ENCODE results near the gene CWC27. TPM values are rescaled to one million over a fixed set of nuclear protein-coding genes. Genes with fewer than 3 reads are reported as not detected.

The CWC27 gene
- total and polyA plus RNA-seq, 2 donors from 2014 or later, result 16.5 to 17.3 TPM

DNA sequence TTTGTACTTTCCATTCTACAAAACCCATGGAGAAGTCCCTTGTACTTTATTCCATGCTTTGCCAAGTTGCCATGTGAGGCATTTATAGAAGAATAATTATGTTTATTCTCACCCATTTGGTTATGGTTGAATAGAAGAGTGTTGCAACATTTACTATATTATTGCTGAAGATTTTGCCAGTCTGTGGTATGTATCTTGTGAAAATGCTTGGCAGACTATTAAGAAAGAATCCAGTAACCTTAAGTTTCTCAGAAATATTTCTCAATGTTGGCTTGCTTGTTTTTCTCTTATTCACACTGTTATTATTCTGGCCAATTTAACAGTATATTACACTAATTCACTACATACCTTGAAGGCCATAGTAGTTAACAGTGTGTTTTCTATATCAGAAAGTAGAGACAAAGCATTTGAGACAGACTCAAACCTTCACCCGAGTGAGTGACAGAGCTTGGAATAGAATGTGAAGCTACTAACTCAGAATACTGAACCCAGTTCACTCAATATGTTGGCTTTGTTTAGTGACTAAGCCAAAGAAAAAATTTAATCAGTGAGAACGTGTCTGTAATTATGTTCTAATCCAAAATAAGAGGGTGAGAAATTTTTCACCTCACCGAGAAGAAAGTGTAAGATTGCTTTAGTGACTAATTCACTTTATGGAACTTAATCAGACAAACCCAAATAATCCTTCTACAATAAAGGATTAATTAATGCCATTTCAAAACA is 184.4 kb downstream of the CWC27 start:
- Histone ChIP-seq H3K9me3 (ENCODE audit: control insufficient read depth in 2 of 3, insufficient read depth in 1 of 3, low read length in 3 of 3) (no peaks in the 10 kb centered on the region), H3K27ac (ENCODE audit: low read depth in 2 of 2, low read length in 2 of 2) (no peak overlapping the region), H3K4me1 (ENCODE audit: control insufficient read depth in 2 of 3, insufficient read depth in 2 of 3, low read depth in 1 of 3, low read length in 3 of 3) (no peaks in the 10 kb centered on the region), H3K27me3 (ENCODE audit: control insufficient read depth, insufficient read depth, low read length) (no peaks in the 10 kb centered on the region), H3K4me3 (ENCODE audit: low read length in 3 of 3) (no peak overlapping the region), H3K36me3 (ENCODE audit: control insufficient read depth in 2 of 3, insufficient read depth in 3 of 3, low read length in 3 of 3) (no peaks in the 10 kb centered on the region), H3K9ac (ENCODE audit: low read length in 3 of 3) (no peak overlapping the region)
- DNase-seq, result no peak
- intact Hi-C loops (cut with DNase I), result loop anchor here (10.0 kb wide), 1 partner anchor 532 kb away; the partner anchor contains the start of gene ADAMTS6
- no peak for TF ChIP-seq CTCF (IDR thresholded peaks at IDR 0.05; ENCODE audit: borderline replicate concordance, extremely low read depth, insufficient read depth)
- no peak for FAIRE-seq

DNA sequence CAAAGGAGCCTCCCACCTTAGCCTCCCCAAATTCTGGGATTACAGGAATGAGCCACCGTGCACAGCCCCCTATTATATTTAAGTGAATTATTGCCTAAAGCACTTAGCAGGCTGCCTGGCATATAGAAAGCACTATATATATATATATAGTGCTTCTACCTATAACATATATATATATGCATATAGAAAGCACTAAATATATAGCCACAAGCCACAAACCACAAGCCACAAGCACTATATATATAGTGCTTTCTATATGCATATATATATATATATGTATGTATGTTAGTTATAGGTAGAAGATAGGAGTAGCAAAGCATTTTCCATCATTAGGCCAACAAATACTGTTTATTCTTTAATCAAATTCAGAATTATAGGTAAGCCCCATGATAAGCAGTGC is 185.8 kb downstream of the CWC27 start:
- H3K9ac ChIP-seq (ENCODE audit: low read length in 3 of 3), result no peak overlapping the region
- no peak for TF ChIP-seq CTCF (IDR thresholded peaks at IDR 0.05; ENCODE audit: borderline replicate concordance, extremely low read depth, insufficient read depth)
- no peak for FAIRE-seq
- H3K4me3 ChIP-seq (ENCODE audit: low read length in 3 of 3), result no peak overlapping the region
- no peak for DNase-seq
- no peaks in the 10 kb centered on the region for H3K27me3 ChIP-seq (ENCODE audit: control insufficient read depth, insufficient read depth, low read length)
- H3K4me1 ChIP-seq (ENCODE audit: control insufficient read depth in 2 of 3, insufficient read depth in 2 of 3, low read depth in 1 of 3, low read length in 3 of 3), result no peaks in the 10 kb centered on the region
- H3K27ac ChIP-seq (ENCODE audit: low read depth in 2 of 2, low read length in 2 of 2), result no peak overlapping the region
- H3K9me3 ChIP-seq (ENCODE audit: control insufficient read depth in 2 of 3, insufficient read depth in 1 of 3, low read length in 3 of 3), result no peaks in the 10 kb centered on the region
- intact Hi-C loops (cut with DNase I), result loop anchor here (10.0 kb wide), 1 partner anchor 530 kb away; the partner anchor contains the start of gene ADAMTS6
- H3K36me3 ChIP-seq (ENCODE audit: control insufficient read depth in 2 of 3, insufficient read depth in 3 of 3, low read length in 3 of 3), result no peaks in the 10 kb centered on the region

DNA sequence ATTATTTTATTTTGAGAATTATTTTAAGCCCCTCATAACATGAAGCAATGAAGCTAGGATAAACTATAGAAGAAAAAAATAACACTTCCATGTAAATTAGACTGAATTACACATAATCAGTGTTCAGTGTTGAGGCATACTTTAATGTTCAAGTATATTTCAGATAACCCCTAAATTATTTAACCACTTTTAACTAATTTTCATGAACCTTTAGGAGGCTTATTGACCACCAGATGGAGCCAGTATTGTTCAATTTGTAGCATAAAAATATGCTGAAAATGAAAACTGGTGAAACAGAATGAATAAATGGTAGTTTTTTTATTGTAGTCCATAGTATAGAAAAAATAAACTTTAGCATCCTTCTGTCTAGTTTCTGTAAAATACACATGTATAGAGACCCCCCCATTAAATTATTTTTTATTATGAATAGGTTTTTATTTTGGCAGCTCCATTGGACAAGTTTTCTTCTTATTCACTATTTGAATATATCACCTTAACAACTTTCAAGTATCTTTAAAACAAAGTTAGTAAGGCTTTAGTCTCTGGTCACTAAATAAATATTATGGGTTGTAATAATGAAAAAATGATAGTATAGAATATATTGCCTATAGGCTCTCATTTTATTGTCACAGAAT is 190.1 kb downstream of the CWC27 start:
- DNase-seq (peak in 1 of 5 donors; percentile 51), FAIRE-seq (peak; percentile 79)
- H3K36me3 ChIP-seq (ENCODE audit: control insufficient read depth in 2 of 3, insufficient read depth in 3 of 3, low read length in 3 of 3), result no peaks in the 10 kb centered on the region
- H3K4me1 ChIP-seq (ENCODE audit: control insufficient read depth in 2 of 3, insufficient read depth in 2 of 3, low read depth in 1 of 3, low read length in 3 of 3), result no peaks in the 10 kb centered on the region
- no peaks in the 10 kb centered on the region for H3K27me3 ChIP-seq (ENCODE audit: control insufficient read depth, insufficient read depth, low read length)
- intact Hi-C loops (cut with DNase I), result loop anchor here (10.0 kb wide), 1 partner anchor 526 kb away; the partner anchor contains the start of gene ADAMTS6
- no peak overlapping the region for H3K9ac ChIP-seq (ENCODE audit: low read length in 3 of 3)
- no peak overlapping the region for H3K4me3 ChIP-seq (ENCODE audit: low read length in 3 of 3)
- peak; percentile 39 for TF ChIP-seq CTCF (IDR thresholded peaks at IDR 0.05; ENCODE audit: borderline replicate concordance, extremely low read depth, insufficient read depth)
- peaks cover 0 to 6% (median 5%) of the 10 kb centered on the region in 3 donors for H3K9me3 ChIP-seq (ENCODE audit: control insufficient read depth in 2 of 3, insufficient read depth in 1 of 3, low read length in 3 of 3)
- no peak overlapping the region for H3K27ac ChIP-seq (ENCODE audit: low read depth in 2 of 2, low read length in 2 of 2)

Measured in kidney (tissue), 14 donors.